Upper lobe of left lung (tissue), 4 donors: ENCODE measurements around the gene JOSD1.

Source experiments
- CTCF ChIP-seq, 6 experiments: fragments of 450-650 bp in 4 of 6; fragments of 200-600 bp in 2 of 6; sonication (generic) in 2 of 6; IDR thresholded peaks; one replicate each; pipeline ENCODE4 v1.5.1; 2016 to 2019; ENCODE audit warnings: antibody characterized with exemption in 6 of 6
- EP300 ChIP-seq, 4 donors: sonication (generic); formaldehyde crosslinking; IDR thresholded peaks; one replicate each; pipeline ENCODE4 v1.5.1; 2017; ENCODE audit warnings: antibody characterized with exemption in 4 of 4, control low read depth in 2 of 4

- no peak for TF ChIP-seq CTCF (IDR thresholded peaks at IDR 0.05)
- TF ChIP-seq EP300 (IDR thresholded peaks at IDR 0.05), result no peak
Measured at GRCh38 chr22:38707984-38708383, 7.2 kb upstream of the JOSD1 start.
